GM19467 (cell line): ENCODE data around the gene SERINC3.
"Not testable (repeated sequence)": the region's sequence is repeated elsewhere in the genome, so short reads cannot be mapped to it uniquely, and the experiment has no call there.

Source experiments
- ATAC-seq: cut with Tn5 transposase; IDR thresholded peaks from one replicate; pipeline ENCODE4 v1.9.1; 2021; ENCODE audit warnings: mild to moderate bottlenecking, moderate library complexity; ENCODE audit not compliant: unreplicated experiment

SERINC3 gene

DNA sequence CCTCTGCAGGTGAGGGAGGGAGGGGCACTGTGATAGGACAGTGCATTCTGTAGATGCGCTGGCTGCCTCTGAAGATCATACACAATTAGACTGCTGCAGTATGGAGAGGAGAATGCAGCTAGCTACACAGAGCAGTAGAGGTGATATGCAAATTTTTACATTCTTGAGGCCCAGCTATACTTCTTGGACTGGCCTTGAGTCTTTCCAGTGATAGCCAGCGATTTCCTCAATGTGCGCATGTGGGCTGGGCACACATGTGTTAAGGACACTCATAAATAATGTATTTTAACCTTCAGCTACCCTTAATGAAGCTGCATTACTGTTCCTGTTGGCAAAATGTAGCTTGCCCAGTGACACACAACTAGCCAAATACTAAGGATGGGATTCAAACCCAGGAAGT lies 27.2 kb downstream of the SERINC3 start:
- ATAC-seq: no peak

DNA sequence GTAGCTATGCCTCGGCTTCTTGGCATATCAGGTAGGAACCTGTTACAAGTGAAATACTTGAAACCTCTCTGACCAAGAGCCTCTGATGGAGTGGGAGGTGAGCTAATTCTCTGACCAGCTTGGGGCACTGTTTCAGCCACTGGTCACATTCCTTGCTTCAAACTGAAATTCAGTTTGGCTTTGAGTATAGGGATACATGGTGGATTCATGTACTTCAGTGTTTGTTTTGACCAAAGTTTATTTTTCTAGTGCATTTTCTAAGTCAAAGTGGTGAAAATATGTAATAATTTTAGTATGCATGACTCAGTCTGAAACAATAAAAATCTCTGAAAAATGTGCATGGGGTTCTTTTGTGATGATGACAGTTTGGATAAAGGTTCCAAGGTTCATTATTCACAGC lies 27.6 kb downstream of the SERINC3 start:
- no peak for ATAC-seq

DNA sequence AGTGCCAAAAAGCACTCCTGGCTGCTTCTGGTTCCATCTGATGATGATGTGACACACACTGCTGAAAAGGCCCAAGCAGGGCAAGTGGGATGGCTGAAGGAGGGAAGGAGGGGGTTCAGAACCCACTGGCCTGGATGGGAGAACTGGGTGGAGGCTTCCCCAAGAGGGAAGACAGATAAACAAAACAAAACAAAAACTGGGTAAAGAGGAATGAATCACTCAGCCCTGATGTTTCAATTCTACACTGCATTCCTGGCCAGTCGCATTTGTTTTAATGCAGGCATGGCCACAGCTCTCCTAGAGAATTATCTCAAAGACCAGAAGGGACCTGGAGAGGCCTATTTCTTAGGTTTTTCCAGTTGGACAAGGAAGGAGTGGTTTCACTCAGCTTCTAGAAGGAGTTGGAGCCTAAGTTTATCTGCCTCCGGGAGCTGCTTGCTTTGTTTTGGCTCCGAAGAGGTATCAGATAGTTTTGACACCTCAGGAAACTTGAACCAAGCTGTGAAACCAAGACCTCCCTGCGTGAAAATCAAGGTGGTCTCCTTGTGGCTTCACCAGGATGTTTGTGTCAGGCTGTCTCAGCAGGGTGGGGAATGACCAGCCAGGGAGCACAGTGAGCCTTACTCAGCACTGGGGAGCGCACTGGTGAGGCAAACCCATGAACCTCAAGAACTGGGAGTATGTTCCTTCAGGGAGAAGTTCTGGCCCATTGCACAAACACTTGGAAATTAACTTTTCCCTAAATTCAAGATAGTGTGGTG lies 30.1 kb downstream of the SERINC3 start:
- ATAC-seq: no peak

DNA sequence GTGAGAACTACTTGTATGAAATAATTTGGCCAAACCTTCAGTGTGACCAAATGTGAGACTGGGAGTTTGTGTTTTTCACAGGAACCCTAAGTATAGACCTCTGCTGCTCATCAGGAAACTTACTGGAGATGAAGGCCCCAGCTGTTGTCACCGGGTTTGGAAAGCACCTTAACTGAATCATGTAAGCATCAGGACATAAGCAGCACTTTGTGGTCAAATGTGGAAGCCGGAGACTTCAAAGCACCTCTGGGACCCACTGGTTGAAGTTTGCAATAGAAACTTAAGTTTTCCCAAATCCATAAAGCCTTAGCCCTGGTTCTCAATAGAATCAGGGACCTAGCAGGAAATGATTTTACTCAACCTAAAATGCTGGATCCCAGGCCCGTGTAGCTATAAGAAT lies 31.9 kb downstream of the SERINC3 start:
- no peak for ATAC-seq

DNA sequence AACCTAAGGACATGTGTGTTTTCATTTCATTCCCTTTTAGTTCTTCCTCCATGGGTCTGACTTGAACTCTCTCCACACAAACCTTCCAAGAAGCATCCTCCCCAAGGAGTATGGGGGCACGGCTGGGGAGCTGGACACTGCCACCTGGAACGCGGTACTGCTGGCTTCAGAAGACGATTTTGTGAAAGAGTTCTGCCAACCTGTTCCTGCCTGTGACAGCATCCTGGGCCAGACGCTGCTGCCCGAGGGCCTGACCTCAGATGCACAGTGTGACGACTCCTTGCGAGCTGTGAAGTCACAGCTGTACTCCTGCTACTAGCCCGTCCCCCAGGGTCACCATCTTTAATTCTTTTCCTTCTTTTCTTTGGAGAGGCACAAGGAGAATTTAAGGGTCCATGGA lies 32.6 kb downstream of the SERINC3 start:
- no peak for ATAC-seq

DNA sequence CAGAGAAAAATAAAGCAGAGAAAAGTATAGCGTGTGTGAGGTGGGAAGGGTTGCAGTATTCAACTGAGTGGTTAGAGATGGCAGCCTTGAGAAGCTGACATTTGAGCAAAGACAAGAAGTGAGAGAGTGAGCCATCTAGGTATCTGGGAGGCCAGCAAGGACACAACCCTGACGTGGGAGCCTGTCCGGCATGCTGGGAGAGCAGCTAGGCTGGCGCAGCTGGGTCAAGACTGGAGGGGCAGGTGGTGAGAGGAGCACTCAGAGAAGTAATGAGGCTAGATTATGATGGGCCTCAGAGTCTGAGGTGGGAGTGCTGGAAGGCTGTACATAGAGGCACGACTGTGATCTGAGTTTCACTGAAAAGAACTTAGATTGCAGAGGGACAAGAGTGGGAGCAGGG lies 33.3 kb downstream of the SERINC3 start:
- ATAC-seq: no peak

DNA sequence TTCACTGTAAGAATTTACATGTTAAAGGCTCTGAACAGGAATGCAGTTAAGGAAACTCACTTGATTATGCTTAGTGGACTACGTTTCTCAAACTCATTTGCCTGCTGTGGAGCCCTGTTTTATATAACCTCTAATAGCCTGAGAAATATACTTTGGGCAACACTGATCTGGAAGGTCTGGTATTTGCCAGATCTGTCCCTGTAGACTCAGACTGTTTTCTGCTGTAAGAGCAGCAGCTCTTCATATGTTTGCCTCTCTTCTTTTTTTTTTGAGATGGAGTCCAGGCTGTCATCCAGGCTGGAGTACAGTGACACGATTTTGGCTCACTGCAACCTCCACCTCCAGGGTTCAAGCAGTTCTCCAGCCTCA lies 36.1 kb downstream of the SERINC3 start:
- ATAC-seq: no peak

DNA sequence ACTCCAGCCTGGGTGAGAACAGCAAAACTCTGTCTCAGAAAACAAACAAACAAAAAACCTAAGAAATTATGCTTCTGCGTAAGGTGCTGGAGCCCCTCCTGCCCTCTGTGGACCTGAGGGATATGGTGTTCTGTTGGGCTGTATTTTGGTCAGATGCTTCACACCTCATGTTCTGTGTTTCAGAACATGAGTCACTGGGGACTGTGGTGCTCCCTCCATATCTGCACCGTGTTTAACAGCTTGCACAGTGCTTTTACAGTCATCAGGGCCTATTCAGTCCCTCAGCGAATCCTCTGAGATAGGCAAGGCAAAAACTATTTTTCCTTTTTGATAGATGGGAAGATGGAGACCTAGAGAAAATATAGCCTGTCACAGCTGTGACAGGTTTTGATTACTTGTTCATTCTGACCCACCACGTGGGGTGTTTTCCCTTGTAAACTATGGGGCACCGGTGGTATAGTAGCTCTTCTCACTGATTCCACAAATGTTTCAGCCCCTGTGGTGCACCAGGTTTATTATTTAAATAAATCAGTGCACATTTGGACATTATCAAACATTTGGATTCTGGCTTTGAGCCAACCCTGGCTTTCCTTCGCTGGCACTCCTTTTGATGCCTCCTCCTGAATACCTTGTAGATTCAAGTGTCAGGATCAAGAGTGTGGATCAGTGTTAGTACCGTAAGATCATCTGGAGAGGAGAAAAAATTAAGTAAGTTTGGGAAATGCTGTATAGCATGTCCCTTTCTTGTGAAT lies 36.6 kb downstream of the SERINC3 start:
- ATAC-seq: no peak

DNA sequence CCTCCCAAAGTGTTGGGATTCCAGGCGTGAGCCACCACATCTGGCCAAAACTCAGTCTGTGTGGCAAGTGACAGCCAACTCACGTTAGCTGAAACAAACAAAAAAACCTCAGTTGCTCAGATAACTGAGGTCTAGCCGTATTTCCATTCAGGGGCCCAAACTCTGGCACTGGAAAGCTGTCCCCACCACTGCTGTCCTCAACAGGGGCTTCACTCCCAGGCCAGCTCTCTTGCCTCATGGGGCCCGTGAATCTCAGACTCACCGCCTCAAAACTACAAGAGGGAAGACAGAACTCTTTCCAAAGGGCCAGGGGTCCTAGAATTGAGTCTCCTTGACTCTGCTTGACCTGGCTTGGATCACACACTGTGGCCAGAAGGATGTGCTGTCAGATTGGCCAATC lies 38.8 kb downstream of the SERINC3 start:
- ATAC-seq: no peak

DNA sequence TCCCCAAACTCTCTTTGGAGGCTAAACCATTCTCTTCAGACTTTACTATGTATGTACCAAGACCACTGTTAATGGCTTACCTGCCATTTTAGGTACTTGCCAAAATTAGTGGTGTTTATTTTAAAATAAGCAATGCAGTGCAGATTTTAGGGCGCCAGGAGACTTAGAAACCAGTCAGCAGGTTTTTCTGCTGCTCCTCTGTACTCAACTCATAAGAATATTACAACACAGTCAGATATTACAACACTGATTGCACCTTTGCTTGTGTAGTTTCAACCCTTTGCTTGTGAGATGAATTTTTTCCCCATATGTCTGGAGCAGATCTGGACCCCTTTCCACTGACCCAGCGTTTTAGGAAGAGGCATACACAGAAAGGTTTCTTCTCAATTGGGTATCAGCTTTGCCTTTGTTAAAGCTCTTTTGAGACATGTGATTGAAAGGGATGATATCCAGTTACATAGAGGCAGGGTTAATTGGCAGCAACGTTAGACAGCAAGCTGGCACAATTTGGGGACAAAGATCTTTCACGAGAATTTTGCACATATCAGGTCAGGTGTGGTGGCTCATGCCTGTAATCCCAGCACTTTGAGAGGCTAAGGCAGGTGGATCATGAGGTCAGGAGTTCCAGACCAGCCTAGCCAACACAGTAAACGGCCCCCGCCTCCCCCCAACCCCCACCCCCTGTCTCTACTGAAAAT lies 40.0 kb downstream of the SERINC3 start:
- no peak for ATAC-seq

DNA sequence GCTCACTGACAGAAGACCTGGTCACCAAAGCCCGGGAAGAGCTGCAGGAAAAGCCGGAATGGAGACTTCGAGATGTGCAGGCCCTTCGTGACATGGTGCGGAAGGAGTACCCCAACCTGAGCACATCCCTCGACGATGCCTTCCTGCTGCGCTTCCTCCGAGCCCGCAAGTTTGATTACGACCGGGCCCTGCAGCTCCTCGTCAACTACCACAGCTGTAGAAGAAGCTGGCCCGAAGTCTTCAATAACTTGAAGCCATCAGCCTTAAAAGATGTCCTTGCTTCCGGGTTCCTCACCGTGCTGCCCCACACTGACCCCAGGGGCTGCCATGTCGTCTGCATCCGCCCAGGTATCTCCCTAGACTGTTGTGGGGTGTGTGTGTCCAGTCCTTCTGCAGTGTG lies 41.8 kb downstream of the SERINC3 start:
- ATAC-seq: no peak

DNA sequence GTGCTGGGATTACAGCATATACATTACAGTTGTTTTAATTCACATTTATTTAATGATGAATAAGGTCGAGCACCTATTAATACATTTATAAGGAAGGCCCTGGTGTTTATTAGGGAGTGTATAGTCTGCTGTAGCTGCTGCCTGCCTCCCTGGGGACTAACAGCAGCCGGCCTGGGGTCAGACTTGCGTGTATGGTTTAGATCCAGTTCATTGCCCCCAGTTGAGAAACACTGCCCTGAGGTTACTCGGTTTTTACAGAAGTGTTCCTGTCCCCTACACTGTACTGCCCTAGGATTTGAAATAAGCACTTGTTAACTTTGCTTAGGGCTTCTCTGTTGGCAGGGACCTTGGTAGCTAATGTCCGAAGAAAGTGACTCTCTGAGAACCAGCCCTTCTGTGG lies 42.2 kb downstream of the SERINC3 start:
- no peak for ATAC-seq

DNA sequence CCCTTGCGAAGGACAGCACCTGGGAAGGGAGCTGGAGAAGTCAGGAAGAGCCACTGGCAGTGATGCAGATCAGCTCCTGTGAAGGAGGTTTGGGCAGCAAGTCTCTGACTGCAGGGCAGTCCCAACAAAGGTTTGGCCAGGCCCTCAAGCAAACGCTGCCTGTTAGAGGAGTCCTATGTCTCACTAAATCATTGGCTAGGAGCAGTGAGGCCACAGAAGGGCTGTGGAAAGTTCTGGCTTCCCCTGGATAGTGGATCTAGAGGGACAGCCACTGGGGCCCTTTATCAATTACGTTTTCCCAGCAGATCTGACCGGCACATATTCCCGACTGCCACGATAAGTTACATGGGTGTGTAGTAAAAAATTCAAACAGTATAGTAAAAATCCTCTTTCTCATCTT lies 43.7 kb downstream of the SERINC3 start:
- no peak for ATAC-seq

DNA sequence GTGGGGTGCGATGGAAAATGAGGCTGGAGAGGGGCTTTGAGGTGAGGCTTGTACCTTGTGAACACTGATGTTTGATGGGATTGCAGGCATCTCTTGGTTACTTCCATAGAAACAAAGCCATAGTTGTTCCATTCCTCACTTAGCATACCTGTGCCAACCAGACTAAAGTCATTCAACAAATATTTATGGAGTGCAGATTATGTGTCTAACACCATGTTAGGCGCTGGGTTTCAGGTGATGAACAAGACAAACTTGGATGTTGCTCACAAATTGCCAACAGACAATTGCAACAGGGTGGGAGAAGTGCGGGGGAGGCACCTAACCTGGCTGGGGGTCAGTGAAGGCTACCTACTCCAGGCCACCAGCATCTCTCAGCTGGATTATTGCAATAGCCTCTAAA lies 44.7 kb downstream of the SERINC3 start:
- ATAC-seq: no peak

DNA sequence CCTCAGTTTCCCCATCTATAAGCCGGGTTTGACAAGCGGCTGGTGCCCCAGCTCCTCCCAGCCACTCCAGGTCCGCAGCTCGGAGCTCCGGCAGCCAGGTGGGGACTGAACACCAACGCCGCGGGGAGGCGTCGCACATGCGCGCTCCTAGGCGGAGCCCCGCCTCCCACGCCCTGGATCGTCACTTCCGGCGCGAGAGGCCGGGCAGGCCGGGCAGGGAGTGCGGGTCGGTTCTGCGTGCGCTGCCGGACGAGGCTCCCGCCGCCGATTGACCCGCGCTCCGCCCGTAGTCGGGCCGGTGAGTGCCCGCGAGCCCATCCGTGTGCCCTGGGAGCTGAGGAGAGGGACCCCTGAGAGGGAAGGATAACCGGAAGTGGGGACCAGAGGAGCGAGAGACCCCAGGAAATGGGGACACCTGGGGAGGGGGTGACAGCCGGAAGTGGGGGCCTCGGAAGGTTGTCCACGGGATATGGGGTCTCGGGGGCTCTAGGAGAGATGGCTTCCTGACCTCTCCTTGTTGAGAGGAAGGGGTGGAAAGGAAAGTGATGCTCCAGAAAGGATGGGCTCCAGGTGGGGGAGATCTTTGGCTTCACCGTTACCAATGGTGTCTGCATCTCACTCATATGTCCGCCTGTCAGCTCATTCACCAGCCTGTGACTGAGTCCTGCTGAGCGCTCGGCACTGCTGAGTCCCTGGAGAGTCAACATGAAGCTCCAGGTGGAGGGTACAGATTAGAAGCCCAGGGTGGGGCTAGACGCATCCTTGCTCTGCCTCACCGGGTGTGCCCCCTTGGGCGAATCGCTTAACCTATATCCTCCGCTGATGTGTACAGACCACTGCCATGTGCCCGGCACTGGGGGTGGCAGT lies 45.9 kb downstream of the SERINC3 start, which contains the start of gene TTPAL:
Gene TTPAL (plus strand): TSS at position 181 of the 867 bp plus-strand sequence. CDS start 4,126 bp downstream, outside the sequence.
- ATAC-seq: peak; percentile 87

DNA sequence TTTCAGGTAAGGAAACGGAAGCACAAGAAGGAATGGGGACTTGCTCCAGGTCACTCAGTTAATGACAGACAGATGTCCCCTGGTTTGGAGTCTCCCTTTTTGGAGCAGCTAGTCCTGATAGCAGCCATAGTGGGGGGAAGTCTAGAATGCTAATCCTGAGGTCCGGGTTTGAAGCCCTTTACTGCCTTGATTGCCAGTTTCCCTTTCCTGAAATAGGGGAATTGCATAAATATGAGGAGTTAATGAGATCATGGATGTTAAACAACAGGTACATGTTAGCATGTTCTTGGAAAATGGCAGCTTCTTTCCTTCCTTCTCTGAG lies 46.5 kb downstream of the SERINC3 start:
- ATAC-seq: no peak

DNA sequence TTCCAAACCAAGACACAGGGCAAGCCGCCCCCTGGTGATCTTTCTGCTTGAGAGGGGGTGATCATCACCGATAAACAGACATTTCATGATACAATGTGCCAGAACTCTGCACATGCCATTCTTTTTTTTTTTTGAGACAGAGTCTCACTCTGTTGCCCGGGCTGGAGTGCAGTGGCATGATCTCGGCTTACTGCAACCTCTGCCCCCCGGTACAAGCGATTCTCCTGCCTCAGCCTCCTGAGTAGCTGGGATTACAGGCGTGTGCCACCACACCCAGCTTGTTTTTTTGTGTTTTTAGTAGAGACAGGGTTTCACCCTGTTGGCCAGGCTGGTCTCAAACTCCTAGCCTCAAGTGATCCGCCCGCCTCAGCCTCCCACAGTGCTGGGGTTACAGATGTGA lies 49.6 kb downstream of the SERINC3 start:
- ATAC-seq: not testable (repeated sequence)

DNA sequence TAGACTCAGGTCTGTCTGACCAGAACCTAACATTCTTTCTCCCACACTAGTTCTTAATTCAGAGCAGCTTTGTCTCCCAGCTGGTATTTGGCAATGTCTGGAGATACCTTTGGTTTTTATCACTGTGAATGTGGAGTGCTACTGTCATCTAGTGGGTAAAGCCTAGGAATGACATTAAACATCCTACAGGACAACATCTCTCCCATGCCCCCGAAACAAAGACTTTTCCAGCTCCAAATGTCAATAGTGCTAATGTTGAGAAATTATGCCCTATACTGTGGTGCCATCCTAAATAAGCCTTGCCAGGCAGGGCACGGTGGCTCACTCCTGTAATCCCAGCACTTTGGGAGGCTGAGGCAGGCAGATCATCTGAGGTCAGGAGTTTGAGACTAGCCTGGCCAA lies 50.4 kb downstream of the SERINC3 start:
- ATAC-seq: no peak

DNA sequence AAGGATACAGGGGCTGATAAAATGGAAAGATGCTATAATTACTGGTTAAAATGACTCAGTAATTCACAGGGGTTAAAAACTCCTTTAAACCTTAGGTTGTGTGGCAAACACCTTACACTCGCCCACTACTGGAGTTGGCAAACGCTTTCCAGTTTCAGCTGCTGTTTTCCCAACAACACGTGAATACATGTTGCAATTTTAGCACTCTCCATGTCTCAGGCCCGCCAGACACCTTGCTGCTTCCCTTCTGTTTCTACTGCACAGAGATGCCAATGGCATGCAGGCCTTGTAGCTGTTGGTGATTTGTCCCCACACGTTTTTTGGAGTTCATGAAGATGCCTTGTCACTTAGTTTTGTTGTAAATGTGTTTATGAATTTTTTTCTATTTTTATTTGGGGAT lies 51.5 kb downstream of the SERINC3 start:
- no peak for ATAC-seq

DNA sequence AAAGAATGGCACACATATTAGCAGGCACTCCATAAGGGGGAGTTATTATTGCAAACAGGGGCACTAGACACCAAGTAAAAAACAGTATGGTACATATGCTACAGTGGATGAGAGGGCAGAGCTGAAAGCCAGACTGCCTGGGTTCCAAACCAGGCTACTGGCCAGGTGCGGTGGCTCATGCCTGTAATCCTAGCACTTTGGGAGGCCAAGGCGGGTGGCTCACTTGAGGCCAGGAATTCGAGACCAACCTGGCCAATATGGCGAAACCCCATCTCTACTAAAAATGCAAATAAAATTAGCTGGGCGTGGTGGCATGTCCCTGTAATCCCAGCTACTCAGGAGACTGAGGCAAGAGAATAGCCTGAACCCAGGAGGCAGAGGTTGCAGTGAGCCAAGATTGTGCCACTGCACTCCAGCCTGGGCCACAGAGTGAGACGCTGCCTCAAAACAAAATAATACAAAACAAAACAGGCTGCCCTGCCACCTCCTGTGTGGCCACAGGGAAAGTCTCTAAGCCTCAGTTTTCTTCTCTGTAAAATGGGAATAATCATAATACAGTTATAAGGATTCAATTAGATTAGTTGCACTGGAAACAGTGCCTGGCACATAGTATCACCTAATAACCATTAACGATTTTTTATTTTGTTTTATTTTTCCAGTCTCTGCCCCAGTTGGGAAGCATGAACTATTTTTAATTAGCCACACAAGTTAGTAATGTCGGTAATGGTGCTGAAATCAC lies 53.7 kb downstream of the SERINC3 start:
- ATAC-seq: no peak
